GM19467 (cell line): ENCODE results near the gene HOXA1.
A peak's percentile ranks its signal among the peaks of the same experiment; 100 is the strongest.

Experiments used
- ATAC-seq: cut with Tn5 transposase; IDR thresholded peaks from one replicate; pipeline ENCODE4 v1.9.1; 2021; ENCODE audit warnings: mild to moderate bottlenecking, moderate library complexity; ENCODE audit not compliant: unreplicated experiment

The HOXA1 gene

DNA sequence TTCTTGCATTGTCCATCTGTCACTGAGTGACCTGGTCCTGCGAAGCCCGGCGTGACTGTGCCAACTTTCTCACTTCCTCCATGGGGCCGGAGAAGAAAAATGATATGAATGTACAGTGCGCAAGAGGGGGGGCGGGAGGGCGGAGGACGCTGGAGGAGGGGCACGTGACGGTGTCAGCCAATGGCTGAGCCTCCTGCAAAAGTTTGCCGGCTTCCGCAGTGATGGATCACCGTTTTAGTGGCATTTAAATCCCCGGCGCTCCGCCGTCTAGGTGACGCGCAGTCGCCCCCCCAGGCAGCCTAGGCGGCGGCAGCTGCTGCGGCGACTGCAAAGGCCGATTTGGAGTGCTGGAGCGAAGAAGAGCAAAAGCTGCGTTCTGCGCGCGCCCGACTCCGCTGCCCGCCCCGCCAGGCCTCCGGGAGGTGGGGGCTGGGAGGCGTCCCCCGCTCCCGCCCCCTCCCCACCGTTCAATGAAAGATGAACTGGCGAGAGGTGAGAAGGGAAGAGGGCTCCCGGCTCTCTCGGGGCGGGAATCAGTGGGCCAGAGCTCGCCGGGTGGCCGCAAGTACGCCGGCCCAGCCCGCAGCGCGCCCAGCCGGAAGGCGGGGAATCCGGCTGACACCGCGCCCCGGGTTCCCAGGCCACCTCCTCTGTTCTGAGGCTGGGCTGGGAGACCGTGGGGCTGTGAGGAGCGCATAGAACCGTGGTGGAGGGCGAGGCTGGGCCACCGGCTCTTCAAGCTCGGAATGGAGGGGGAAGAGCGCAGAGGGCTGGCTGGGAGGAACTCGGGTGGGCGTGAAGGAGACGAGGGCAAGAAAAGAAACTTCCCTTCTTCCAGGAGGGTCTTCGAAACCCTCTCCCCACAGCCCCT, at the start of gene HOXA1:
Gene HOXA1, minus strand, starts transcription at position 104 of the 871 bp plus-strand sequence. Its CDS starts 88 bp downstream, at position 16.
- ATAC-seq = peak; percentile 88

DNA sequence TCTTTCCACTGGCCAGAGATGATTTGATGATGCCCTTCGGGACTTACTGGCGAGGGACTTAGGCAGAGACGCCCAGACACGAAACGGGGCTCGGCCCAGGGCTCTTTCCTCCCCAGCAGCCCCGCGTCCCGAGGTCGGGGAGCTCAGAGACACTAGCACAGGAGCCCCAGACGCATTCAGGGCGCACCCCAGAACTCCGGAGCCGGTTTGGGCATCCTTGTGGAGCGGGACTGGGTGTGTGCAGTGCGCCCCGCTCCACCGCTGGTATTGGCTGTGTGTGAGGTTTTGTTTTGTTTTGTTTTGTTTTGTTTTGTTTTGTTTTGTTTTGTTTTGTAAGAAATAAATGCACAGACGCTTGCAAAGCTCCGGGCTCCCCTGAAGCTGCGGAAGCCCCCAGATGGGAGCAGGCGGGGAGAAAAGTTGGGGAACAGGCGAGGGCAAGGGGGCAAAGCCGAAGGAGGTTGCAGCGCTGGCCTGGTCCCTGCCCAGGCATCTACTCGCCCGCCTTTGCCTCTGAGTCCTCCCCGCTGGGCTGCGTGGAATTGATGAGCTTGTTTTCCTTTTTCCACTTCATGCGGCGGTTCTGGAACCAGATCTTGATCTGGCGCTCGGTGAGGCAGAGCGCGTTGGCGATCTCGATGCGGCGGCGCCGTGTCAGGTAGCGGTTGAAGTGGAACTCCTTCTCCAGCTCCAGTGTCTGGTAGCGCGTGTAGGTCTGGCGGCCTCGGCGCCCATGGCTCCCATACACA, 49.5 kb upstream of the HOXA1 start:
- no peak for ATAC-seq

DNA sequence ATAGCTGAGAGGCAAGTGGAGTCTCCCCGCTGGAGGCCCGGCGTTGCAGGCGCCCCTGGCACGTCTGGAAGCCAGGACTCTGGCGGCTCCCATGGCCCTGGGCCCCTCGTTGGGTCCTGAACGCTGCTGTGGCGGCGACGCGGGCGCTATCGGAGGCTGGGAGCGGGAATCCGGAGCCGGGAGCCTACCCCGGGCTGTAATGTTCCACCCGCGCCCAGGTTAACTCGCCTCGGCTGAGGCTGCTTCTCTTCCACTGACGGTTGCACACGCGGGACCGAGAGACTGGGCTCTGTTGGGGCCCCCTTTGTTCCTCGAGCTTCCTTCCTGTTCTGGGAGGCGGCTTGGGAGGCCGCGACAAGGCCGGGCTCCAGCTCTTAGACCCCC, 49.0 kb upstream of the HOXA1 start:
- ATAC-seq = no peak

DNA sequence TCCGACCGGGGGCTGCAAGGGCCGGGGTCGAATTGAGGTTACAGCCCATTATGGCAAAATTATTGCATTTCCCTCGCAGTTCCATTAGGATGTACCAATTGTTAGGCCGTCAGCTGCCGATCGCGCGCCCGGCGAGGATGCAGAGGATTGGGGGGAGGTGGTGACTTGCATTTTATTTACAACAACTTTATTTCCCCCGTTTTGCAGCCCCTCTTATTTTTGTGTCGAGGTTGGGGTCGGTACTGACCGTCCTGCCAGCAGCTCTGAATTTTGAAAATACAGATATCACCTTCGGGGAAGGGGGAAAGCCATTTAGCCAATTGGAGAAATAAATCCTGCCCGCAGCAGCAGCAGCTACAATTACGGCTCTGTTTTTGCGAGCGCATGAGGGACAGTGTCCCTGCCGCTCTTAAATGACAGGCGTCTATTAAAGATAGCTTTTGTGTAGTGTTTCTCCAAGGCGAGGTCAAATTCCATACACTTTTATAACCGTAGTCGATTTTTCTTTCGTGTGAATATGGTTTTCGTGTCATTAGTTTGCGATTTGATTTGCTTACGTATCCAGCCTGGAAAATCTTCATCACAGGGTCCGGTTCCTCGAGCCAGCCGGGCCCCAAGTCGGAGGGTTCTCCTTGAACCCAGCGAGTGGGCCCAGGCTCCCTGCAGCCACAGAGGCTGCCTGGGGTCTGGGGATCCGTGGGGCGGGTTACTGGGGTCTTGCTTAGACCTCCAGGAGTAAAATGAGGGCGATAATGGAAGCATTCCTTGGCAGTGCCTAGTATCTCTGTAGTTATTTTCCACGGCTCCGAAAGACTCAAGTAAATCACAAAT, 48.4 kb upstream of the HOXA1 start:
- no peak for ATAC-seq

DNA sequence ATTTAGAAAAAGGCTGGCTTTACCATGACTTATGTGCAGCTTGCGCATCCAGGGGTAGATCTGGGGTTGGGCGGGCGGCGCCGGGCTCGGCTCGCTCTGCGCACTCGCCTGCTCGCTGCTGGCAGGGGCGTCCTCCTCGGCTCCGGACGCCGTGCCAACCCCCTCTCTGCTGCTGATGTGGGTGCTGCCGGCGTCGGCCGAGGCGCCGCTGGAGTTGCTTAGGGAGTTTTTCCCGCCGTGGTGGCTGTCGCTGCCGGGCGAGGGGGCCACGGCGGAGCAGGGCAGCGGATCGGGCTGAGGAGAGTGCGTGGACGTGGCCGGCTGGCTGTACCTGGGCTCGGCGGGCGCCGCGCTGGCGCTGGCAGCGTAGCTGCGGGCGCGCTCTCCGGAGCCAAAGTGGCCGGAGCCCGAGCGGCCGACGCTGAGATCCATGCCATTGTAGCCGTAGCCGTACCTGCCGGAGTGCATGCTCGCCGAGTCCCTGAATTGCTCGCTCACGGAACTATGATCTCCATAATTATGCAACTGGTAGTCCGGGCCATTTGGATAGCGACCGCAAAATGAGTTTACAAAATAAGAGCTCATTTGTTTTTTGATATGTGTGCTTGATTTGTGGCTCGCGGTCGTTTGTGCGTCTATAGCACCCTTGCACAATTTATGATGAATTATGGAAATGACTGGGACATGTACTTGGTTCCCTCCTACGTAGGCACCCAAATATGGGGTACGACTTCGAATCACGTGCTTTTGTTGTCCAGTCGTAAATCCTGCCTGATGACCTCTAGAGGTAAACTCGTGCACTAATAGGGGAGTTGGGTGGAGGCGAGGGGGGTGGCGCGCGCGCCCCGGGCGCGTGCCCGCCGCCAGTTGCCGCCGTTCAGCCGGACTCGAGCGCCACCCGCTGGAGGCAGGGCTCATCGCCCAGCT, 47.5 kb upstream of the HOXA1 start, which contains the start of gene HOXA5:
Gene HOXA5, minus strand, starts transcription at position 659 of the 927 bp plus-strand sequence. Its CDS starts 74 bp downstream, at position 585.
- no peak for ATAC-seq

DNA sequence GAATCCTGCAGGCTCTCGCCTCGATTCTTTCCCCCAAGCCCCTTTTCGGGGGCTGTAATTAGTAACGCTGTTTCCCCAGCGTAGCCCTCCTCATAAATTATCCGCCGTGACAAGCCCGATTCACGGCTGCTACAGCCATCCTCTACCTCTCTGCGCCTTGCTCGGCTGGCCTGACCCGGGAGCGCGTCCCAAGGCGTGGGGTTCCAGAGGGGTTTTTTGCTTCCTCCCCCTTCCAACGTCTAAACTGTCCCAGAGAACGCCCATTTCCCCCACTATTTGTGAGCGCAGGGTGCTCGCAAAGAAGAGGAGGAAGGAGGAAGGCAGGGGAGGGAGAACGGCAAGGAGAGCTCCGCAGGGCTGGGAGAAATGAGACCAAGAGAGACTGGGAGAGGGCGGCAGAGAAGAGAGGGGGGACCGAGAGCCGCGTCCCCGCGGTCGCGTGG, 46.8 kb upstream of the HOXA1 start:
- no peak for ATAC-seq

DNA sequence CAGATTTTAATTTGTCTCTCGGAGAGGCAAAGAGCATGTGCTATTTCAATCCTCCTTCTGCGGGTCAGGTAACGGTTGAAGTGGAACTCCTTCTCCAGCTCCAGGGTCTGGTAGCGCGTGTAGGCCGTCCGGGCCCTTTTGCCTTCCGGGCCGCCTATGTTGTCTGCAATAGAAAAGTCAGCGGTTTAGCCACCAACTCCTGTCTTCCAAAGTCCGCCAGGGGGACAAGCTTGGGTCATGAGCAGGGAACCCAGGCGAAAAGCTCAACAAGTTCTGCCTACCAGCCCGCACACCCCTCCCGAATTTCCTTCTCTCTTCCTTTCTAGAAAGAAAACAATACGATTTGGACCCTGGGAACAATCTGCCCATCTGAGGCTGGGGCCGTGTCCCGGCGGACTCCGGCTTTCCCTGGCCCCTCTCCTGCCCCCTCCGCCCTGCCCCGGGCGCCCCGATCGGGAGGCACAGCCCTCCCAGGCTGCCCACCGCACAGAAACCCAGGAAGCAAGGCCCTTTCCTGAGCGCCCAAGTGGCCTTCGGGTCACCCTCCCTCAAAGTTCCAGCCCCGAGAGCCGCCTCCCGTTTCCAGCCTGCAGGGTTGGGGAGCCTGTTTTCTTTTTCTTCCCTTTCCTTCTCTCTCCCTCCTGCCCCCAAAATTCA, 46.3 kb upstream of the HOXA1 start:
- no peak for ATAC-seq

DNA sequence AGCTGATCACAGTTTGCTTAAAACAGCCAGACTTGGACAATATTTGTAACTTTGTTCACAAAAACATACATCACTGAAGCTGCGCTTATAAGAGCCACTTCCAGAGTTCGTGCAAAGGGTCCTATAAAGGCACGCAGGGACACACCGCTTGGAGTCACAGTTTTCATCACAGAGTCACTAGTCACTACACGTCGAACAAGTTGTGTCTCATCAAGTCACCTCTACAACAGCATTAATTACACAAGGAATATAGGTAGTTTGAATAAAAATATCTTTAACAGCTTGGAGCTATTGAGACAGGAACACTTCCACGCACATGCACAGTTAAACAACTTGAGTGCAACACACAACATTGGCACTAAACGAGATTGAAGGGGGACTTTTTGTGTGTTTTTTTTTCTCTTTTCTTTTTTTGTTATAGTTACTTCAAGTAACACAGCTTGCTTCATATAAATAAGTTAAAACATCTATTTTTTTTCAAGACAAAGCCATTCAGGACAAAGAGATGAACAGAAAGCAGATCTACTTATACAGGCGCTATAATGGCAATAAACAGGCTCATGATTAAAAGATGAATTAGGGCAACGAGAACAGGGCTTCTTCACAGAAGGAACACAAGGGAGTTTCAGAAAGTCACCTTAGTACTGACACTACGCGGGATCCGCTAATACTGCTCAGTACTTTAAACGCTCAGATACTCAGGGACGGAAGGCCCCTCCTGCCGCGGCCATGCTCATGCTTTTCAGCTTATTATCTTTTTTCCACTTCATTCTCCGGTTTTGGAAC, 45.5 kb upstream of the HOXA1 start:
- ATAC-seq = no peak

DNA sequence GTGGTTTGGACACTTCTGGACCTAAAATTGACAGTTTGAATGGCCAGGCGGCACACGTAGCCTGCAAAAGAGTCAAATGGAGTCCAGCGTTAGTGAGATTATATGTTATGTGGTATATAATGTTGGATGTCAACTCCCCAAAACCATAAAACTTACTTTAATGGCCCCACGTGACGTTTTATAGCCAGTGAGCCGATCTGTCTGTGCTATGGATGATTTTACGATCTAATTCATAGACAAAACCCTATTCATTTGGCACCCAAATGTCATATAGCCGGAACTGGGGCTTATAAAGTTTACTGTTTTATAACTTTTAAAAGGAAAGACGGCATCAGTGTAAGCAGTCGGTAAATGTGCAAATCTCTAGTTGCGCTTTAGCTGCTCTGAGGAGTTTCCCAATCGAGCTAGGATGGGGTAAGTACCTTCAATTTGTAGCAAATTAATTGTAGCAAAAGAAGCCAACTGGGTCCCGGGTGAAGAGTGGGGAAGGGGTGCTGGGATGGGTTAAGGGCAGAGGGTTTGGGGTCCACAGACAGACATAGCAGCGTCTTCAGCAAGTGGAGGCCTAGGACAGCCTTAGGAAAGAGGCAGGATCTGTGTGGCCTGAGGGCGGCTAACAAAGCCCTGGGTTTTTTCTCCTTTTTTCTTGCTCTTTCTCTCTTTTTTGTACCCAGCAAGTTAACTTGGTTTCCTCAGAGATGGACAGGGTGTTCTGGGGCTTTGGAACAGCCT, 44.5 kb upstream of the HOXA1 start:
- no peak for ATAC-seq

DNA sequence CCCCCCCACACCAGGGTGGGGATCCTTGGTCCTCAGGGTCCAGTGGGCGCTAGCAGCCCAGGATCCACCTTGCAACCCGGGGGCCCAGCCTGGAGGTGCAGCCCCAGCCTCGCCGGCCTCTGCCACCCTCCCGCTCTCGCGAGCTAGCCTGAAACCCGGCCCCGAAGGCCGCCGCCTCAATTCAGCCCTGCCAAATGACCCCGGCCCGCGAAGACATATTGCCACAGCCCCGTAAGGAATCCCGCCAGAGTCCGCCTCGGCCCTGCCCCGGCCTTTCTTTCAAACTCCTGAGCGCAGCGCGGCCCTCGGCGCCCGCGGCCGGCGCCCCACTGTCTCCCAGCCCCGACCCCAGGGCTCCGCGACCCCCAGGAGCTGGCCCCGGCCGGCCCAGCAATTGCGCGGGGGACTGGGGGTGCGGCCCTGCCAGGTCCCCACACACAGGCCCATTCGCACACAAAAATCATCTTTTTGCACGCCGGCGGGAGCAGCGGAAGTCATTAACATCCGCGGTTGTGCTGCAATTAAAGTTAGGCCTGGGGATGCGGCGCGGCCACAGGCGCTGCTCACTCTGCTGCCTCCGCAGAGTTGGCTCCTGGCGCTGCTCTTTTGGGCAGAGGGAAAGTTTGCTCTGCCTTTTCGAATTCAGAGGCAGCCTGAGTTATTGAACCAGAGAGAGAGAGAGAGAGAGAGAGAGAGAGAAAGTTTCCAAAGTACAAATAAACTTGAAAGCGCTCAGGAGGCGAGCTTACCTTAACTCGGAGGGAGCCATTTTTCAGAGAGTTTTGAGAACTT, 43.7 kb upstream of the HOXA1 start:
- ATAC-seq = no peak

DNA sequence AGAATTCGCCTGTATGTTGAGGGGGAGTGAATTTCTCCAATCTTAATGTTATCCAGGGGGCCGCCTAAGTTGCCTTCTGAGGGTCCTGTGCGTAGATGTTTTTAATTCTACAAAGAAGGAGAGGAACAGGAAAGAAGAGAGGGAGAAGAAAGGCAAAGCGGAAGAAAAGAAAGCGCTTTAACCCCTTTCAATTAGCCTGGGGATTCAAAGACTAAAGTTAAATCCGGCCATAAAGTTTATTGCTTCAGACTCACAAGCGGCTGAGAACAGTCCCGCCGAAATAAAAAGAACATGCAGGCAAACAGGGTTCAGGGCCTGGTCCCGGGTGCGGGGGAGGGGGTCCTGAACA, 43.2 kb upstream of the HOXA1 start:
- ATAC-seq = no peak

DNA sequence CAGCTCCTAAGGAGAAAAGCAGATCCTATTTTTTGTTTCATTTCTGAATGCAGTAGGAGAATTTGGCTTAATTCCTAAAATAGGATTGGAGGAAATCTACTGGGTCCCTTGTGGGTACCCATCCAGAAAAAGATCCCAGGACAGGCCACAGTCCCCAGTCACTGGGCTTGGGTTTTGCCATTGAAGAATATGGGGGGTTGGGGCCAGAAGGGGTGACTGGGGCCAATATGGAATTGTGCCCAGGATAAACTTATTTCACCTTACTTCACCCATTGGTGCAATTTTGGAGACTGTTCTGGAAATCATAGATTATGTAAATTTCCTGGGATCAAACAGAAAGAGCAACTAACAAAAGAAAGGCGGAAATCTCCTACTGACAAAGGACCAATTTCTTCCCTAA, 42.7 kb upstream of the HOXA1 start:
- ATAC-seq = no peak

DNA sequence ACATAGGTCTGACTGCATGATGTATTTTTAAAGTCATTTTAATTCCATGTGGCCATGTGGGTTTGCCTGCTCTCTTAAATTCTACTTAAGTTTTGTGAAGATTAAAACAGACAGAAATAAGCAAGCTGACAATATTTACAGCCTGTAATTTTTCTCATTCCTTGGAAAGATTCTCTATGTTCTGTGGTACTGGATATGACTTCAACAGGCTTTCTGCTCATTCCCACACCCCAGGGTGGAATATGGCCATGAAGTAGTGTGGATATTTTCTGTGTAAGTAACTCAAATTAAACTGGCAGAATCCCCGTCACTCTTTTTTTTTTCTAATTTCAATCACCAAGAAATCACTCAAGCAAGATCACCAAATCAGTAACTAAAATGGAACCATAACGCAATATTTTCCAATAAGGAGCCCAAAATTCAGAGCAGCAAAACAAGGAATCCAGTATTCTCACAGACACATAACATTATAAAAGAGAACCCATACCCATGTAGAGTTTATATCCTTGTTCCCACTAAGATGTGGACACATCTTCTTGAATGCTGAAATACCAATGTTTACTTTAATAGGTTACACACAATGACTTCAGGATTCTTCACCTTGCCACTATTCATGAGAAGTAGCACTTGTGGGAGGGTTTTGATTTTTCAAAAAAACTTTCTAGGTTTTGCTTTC, 42.0 kb upstream of the HOXA1 start:
- ATAC-seq = no peak

DNA sequence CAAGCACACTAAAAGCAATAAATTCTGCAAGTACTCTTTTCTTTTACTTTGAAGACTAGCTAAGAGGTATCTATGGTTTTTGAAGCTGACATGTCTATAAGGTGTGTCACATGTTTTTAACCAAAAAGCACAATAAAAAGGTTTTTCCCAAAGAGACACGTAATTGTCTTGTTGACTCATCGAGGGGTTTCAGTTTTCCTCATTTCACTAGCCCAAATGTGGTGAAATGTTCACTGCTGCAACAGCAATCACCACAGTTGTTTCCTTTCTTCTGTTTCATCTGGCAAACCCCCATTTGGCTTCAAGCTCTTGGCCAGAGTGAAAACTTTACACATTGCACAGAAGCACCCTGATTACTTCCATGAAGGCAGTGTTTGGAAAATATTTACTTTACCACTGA, 38.6 kb upstream of the HOXA1 start:
- ATAC-seq = no peak

DNA sequence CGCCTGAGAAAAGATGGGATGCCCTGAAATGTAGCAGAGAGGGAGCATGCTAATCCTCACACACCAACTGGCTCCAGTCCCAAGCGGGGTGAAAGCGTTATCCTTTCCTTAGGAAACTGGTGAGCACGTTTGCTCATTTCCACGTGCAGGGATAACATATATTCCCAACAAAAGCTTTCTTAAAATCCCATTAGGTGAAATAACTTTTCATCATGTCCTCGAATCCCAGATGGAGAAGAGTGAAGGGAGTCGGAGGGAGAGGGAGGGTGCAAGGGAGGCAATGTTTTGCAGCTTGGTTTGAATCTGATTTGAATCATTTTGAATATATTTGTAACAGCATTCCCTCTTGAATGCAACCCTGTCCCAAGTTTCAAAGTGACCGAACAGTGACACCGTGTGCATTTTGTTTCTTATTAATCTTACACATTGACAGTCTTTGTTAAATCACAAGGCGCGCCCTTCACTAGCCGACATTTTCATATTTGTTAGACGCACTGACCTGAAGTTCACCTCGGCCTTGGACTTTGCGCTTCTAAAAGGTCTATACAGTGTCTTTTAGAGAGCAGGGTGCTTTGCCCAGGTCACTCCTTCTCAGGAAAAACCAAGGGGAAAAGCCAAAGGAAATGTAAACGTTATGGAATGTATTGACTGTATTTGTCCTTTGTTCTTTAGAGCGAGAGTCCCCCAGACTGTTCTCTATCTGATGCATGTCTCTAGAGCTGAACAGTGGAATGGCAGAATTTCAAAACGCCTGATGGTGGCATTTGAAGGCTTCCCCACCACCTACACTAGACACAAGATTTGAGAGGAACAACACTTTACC, 37.8 kb upstream of the HOXA1 start:
- no peak for ATAC-seq

DNA sequence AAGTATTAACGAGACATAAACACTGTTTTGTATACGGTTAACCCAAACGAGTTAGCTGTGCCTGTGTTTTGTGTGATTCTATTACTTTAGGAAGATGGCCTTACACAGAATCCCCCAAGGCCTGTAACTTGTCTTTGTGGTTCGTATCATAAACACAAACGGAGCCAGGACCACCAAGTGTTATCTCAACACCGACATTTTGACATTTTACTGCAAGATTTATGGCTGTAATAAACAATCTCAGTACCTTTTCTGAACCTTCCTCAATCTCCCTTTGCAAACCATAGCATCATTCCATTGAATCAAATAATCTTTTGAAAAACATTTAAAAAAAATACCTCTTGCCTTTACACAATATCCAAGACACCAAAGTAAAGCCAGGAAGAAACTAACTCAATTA, 37.2 kb upstream of the HOXA1 start:
- ATAC-seq = no peak
